ENCODE data around the gene POLRMT.

POLRMT gene

GRCh38 chr19:662962-663681 is 29.8 kb upstream of the POLRMT start, which contains the start of gene RNF126:
RNF126 (minus strand) TSS chr19:663214; CDS start chr19:663121, 93 bp downstream.
- peak; percentile 68 for DNase-seq

GRCh38 chr19:662207-662961 is 29.0 kb upstream of the POLRMT start:
- DNase-seq = no peak

GRCh38 chr19:661427-662196 is 28.3 kb upstream of the POLRMT start:
- no peak for DNase-seq

- no peak for DNase-seq
These were observed 27.6 kb upstream of the POLRMT start for GRCh38 chr19:660793-661426.

GRCh38 chr19:658916-659839 is 25.8 kb upstream of the POLRMT start:
- no peak for DNase-seq

- DNase-seq = no peak
These were observed 24.9 kb upstream of the POLRMT start for GRCh38 chr19:658059-658839.

- DNase-seq = no peak
These were observed 24.3 kb upstream of the POLRMT start for GRCh38 chr19:657611-658010.

- no peak for DNase-seq
These were observed 23.6 kb upstream of the POLRMT start for GRCh38 chr19:656751-657559.

GRCh38 chr19:655691-656090 is 22.4 kb upstream of the POLRMT start:
- no peak for DNase-seq

- DNase-seq = no peak
These were observed 20.1 kb upstream of the POLRMT start for GRCh38 chr19:653425-653824.

GRCh38 chr19:652467-653389 is 19.4 kb upstream of the POLRMT start:
- DNase-seq = no peak

- no peak for DNase-seq
These were observed 18.7 kb upstream of the POLRMT start for GRCh38 chr19:651991-652390.

- DNase-seq = no peak
These were observed 17.9 kb upstream of the POLRMT start for GRCh38 chr19:651114-651818.

- no peak for DNase-seq
These were observed 16.8 kb upstream of the POLRMT start for GRCh38 chr19:650121-650520.

GRCh38 chr19:648904-649801 is 15.8 kb upstream of the POLRMT start:
- DNase-seq = no peak

- no peak for DNase-seq
These were observed 15.0 kb upstream of the POLRMT start for GRCh38 chr19:648305-648704.

- DNase-seq = no peak
These were observed 14.4 kb upstream of the POLRMT start for GRCh38 chr19:647566-648284.
